Measurements from ENCODE around the gene CECR2.

GRCh38 chr22:17434856-17435255, 65.6 kb downstream of the CECR2 start:
- no peak for TF ChIP-seq CTCF (IDR thresholded peaks at IDR 0.05 in 4 of 5, conservative IDR thresholded peaks at IDR 0.05 in 1 of 5)
- no peak for TF ChIP-seq POLR2A (IDR thresholded peaks at IDR 0.05)

Measured in gastrocnemius medialis (tissue), 4 donors.